DND-41 (cell line): ENCODE results near the gene CCHCR1.

Experiments used
- ATAC-seq: fragments of 200-7000 bp; cut with Tn5 transposase; 3 replicates; pipeline ENCODE4 v1.9.1; 2021; ENCODE audit warnings: low read depth; ENCODE audit not compliant: insufficient read depth
- DNase-seq: peaks from one replicate; pipeline ENCODE4 v3.0.0-alpha.2; 2020
- H2AFZ ChIP-seq: 2 replicates; pipeline ENCODE4 v1.6.0; 2012; ENCODE audit warnings: low read depth, low read length
- H3K27ac ChIP-seq: 2 replicates; pipeline ENCODE4 v1.5.1; 2012; ENCODE audit warnings: low read length, inconsistent platforms
- H3K27me3 ChIP-seq: fragments of 200-600 bp; sonication (generic); 2 replicates; pipeline ENCODE4 v1.6.0; 2012; ENCODE audit warnings: low read length, mild to moderate bottlenecking, inconsistent platforms; ENCODE audit not compliant: insufficient read depth, poor library complexity
- H3K36me3 ChIP-seq: 2 replicates; pipeline ENCODE4 v1.5.1; 2012; ENCODE audit warnings: low read length, inconsistent platforms; ENCODE audit not compliant: insufficient read depth
- H3K4me1 ChIP-seq: 2 replicates; pipeline ENCODE4 v1.5.1; 2012; ENCODE audit warnings: mild to moderate bottlenecking, low read length; ENCODE audit not compliant: insufficient read depth
- H3K4me2 ChIP-seq: 2 replicates; pipeline ENCODE4 v1.6.0; 2012; ENCODE audit warnings: mild to moderate bottlenecking, moderate library complexity, low read length, inconsistent platforms; ENCODE audit not compliant: insufficient read depth
- H3K4me3 ChIP-seq, 2 experiments: fragments of 200-600 bp in 1 of 2; shearing (Covaris generic) in 1 of 2; 2 replicates each; pipeline ENCODE4 v1.5.1; 2012 to 2016; ENCODE audit warnings: inconsistent platforms in 2 of 2, low read length in 2 of 2, mild to moderate bottlenecking in 2 of 2, low read depth in 1 of 2, moderate library complexity in 1 of 2
- H3K79me2 ChIP-seq: 2 replicates; pipeline ENCODE4 v1.6.0; 2012; ENCODE audit warnings: low read length, inconsistent platforms; ENCODE audit not compliant: insufficient read depth
- H3K9ac ChIP-seq: 2 replicates; pipeline ENCODE4 v1.6.0; 2012; ENCODE audit warnings: low read depth, mild to moderate bottlenecking, inconsistent platforms, low read length, moderate library complexity
- H3K9me3 ChIP-seq: 2 replicates; pipeline ENCODE4 v1.5.1; 2012; ENCODE audit warnings: low read length, moderate library complexity, mild to moderate bottlenecking, inconsistent platforms; ENCODE audit not compliant: insufficient read depth, severe bottlenecking
- H4K20me1 ChIP-seq: 2 replicates; pipeline ENCODE4 v1.6.0; 2012; ENCODE audit warnings: low read length; ENCODE audit not compliant: insufficient read depth
- CTCF ChIP-seq: IDR thresholded peaks from 2 replicates; pipeline ENCODE4 v1.5.1; 2012; ENCODE audit warnings: borderline replicate concordance, low read length, moderate library complexity, mild to moderate bottlenecking; ENCODE audit not compliant: poor library complexity, severe bottlenecking; ENCODE audit errors: extremely low read depth
- EZH2 ChIP-seq: IDR thresholded peaks from 3 replicates; pipeline ENCODE4 v1.6.1; 2012; ENCODE audit warnings: borderline replicate concordance, low read depth, mild to moderate bottlenecking, moderate library complexity, low read length, inconsistent platforms; ENCODE audit not compliant: severe bottlenecking

Gene CCHCR1

GRCh38 chr6:31144970-31145340, 12.6 kb downstream of the CCHCR1 start:
- DNase-seq = no peak
- TF ChIP-seq EZH2 (no peak), CTCF (no peak)
- no peaks in the 10 kb centered on the region for H3K27me3 ChIP-seq
- no peaks in the 10 kb centered on the region for H4K20me1 ChIP-seq
- H3K36me3 ChIP-seq = peaks cover 43% of the 10 kb centered on the region
- H2AFZ ChIP-seq = no peak overlapping the region
- H3K27ac ChIP-seq = no peak overlapping the region
- no peaks in the 10 kb centered on the region for H3K79me2 ChIP-seq
- H3K9ac ChIP-seq = no peak overlapping the region
- ATAC-seq = no peak
- no peaks in the 10 kb centered on the region for H3K4me1 ChIP-seq
- no peak overlapping the region for H3K4me2 ChIP-seq
- no peak overlapping the region for H3K4me3 ChIP-seq
- no peaks in the 10 kb centered on the region for H3K9me3 ChIP-seq

- H3K4me2 ChIP-seq = no peak overlapping the region
- TF ChIP-seq CTCF (no peak), EZH2 (no peak)
- no peaks in the 10 kb centered on the region for H3K9me3 ChIP-seq
- H3K4me3 ChIP-seq = no peak overlapping the region
- no peaks in the 10 kb centered on the region for H3K4me1 ChIP-seq
- no peaks in the 10 kb centered on the region for H3K27me3 ChIP-seq
- H3K36me3 ChIP-seq = peaks cover 39% of the 10 kb centered on the region
- H3K27ac ChIP-seq = no peak overlapping the region
- no peaks in the 10 kb centered on the region for H4K20me1 ChIP-seq
- ATAC-seq = no peak
- no peak overlapping the region for H2AFZ ChIP-seq
- no peak overlapping the region for H3K9ac ChIP-seq
- DNase-seq = no peak
- no peaks in the 10 kb centered on the region for H3K79me2 ChIP-seq
Observed at GRCh38 chr6:31144296-31144969, 13.2 kb downstream of the CCHCR1 start.

- Histone ChIP-seq H3K36me3 (peaks cover 35% of the 10 kb centered on the region), H3K27ac (no peak overlapping the region), H3K27me3 (no peaks in the 10 kb centered on the region), H3K79me2 (no peaks in the 10 kb centered on the region), H2AFZ (no peak overlapping the region), H3K4me3 (no peak overlapping the region), H3K4me2 (no peak overlapping the region), H4K20me1 (no peaks in the 10 kb centered on the region), H3K4me1 (no peaks in the 10 kb centered on the region), H3K9me3 (no peaks in the 10 kb centered on the region), H3K9ac (no peak overlapping the region)
- DNase-seq (no peak), ATAC-seq (no peak)
- TF ChIP-seq EZH2 (no peak), CTCF (no peak)
Observed at GRCh38 chr6:31143148-31143547, 14.5 kb downstream of the CCHCR1 start.
